Activated CD4-positive, CD25-positive, alpha-beta regulatory T cell treated with anti-CD3 and anti-CD28 coated beads, Interleukin-2, amount 50 U/mL, for 72 hours (primary cell): Measurements from ENCODE around the gene TPR.

Source experiments
- DNase-seq: peaks from one replicate; pipeline ENCODE4 v3.0.0; 2021

The TPR gene

DNA sequence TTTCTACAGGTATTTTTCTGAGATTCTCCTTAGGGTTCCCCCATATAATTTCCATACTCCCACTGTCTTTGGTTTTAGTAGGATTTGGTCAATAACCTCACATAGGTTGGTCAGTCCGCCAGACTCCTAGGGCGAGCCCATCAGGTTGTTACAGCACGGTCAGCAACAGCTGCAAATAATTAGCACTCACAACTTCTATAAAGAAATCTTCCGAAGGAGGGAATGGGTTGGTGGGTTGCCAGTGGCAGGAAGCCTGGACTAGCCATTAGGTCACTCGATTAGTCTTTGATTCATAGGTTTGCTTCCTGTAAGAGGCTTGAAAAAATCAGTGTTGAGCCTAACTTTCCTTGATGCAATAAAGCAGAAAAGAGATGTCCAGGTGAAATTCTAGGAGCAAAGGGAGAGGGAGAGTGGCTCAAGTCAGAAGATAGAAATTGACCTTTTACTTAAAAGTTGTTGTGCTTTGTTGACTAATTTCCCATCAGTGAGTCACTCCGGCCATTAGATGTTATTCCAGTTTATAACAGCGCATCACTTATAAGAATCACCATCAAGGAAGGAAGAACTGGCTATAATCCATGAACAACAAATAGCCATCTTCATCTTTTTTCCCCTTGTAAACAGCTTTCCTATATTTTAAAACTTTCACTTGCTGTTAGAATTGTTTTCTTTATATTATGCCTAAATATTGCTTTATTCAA, 88.3 kb downstream of the TPR start:
- DNase-seq: no peak

DNA sequence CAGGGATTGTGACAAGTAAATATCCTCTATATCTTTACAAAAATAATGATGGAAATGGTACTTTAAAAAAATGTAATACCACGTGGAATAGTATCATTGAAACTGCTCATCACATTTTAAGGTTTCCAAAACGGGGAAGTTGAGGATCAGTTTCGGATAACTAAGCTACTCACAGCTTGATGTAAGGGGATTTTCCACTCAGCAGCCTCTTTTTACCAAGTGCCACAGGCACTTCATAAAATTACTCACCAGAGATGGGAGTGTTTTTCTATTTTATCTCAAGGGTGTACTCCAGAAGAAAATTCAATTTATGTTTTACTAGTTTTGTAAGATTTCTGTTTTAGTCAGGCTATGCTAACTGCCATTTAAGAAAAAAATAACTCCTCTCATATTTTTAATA, 91.7 kb downstream of the TPR start:
- DNase-seq: no peak

DNA sequence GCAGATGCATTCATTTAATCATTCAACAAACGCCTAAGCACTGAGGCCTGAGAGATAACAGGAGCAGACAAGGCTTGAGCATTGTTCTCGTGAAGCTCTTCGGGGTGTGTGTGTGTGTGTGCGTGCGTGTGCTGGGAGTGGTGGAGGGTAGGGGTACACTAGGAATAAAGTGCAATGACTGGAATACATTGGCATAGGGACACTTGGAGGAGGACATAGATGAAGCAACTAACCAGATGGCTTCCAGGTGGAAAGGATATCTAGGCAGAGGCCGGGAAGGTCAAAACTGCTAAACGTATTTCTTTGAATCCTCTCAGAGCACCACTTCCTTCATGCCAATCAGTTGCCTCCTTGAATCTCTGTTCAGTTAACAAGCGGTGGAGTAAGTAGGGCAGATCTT, 92.6 kb downstream of the TPR start:
- no peak for DNase-seq

DNA sequence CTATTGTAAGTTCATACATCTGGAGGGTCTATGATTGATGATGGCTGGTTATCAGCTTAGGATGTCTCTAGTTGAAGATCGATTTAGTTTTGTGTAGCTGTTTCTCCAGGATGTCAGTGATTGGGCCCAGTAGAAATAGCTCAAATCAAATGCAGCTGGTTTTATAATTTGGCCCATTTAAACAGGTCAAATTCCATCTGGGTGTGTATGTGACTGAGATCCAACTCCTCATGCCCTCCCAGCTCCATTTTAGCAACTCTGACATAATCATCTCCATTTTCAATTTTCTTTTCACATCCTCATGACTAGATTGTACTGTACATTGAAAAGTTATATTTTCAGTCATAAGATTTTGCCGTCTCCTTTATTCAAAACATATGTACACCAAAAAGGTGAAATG, 99.2 kb downstream of the TPR start:
- no peak for DNase-seq

DNA sequence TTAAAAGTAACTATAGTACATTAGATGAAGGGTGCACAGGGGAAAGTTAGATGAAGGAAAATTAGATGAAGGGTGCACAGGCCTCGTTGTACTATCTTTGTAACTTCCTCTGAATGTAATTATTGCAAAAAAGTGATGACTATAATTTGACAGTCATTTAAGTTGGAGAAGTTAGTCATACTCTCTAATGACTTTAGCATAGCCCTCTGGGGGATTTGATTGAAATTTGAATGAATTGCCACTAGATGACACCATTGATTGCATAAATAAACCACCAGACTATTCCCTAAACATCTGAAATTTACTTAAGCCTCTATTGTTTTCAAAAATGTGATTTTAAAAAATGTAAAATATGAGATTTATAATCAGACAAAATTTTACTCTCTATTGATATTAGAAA, 102.6 kb downstream of the TPR start:
- DNase-seq: no peak

DNA sequence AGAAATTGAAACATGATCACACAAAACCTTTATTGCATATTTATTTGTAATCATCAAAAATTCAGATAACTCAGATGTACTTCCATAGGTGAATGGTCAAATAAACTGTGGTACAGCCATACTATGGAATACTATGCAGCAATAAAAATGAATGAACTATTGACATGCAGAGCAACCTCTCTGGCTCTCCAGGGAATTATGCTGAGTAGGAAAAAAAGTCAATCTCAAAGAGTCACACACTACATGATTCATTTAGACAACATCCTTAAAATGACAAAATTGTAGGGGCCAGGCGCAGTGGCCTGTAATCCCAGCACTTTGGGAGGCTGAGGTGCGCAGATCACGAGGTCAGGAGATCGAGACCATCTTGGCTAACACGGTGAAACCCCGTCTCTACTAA, 104.0 kb downstream of the TPR start:
- DNase-seq: no peak
